GM19023 (cell line): ENCODE measurements around the gene IDH2.
A peak's percentile ranks its signal among the peaks of the same experiment; 100 is the strongest.

Experiments used
- ATAC-seq: cut with Tn5 transposase; IDR thresholded peaks from one replicate; pipeline ENCODE4 v1.9.1; 2021; ENCODE audit warnings: mild to moderate bottlenecking, moderate library complexity; ENCODE audit not compliant: unreplicated experiment

Gene IDH2

DNA sequence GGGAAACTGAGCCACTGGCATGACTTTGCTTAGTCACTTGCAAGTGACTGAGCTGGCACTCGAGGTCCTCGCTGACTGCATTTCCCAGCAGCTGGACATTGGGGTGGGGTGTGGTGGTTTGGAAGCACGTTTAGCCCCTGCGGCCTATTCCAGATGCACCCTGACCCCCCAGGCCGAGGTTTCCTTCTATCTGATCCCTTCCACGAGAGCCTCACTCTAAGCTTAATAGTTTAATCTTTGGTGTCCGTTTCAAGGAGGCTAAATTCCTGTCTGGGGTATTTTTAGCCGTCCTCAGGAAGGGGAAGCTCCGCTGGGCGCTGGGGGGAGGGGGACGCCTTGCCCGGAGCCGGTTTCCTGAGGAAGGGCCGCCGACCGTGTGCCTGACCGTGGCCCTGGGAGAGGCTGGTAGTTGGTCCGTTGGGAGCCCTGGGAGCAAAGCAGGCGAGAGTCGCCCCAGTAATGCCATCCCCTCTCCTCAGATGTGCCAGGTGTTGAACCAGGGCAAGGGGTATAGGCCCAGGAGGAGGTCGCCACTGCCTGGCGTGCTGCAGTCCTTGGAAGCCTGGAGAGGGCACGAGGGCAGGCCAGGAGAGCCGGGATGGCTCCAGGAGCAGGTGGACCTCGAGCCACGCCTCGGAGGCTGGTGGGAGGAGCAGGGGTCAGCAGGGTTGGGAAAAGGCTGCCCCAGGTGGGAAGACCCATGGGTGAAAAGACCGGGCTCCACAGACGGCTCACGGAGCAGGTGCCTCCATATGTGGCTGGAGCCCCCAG lies 37.2 kb downstream of the IDH2 start:
- no peak for ATAC-seq

- no peak for ATAC-seq
Observed at GRCh38 chr15:90063770-90064247, 38.5 kb downstream of the IDH2 start.

GRCh38 chr15:90062973-90063769 lies 39.1 kb downstream of the IDH2 start:
- no peak for ATAC-seq

GRCh38 chr15:90062462-90062932 lies 39.8 kb downstream of the IDH2 start:
- no peak for ATAC-seq

DNA sequence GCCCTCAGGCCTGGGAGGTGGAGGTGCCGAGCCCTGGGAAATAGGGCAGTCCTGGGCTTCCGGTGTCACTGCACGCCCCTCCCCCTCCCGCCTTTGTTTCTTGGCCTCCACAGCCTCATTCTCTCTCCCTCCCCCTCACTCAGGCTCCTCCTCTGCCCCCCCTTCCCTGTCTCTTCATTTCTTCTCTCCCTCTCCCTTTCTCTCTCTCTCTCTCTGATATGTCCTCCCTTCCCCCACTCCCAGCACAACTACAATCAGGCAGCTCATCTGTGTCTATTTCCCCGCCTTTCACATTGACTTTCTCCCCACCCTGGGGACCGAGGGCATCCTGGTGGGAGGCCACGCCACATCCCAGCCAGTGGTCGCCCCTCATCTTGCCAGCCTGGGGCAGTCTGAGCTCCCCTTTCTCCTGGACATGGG lies 40.2 kb downstream of the IDH2 start:
- no peak for ATAC-seq

GRCh38 chr15:90060797-90061196 lies 41.5 kb downstream of the IDH2 start:
- ATAC-seq, result no peak

DNA sequence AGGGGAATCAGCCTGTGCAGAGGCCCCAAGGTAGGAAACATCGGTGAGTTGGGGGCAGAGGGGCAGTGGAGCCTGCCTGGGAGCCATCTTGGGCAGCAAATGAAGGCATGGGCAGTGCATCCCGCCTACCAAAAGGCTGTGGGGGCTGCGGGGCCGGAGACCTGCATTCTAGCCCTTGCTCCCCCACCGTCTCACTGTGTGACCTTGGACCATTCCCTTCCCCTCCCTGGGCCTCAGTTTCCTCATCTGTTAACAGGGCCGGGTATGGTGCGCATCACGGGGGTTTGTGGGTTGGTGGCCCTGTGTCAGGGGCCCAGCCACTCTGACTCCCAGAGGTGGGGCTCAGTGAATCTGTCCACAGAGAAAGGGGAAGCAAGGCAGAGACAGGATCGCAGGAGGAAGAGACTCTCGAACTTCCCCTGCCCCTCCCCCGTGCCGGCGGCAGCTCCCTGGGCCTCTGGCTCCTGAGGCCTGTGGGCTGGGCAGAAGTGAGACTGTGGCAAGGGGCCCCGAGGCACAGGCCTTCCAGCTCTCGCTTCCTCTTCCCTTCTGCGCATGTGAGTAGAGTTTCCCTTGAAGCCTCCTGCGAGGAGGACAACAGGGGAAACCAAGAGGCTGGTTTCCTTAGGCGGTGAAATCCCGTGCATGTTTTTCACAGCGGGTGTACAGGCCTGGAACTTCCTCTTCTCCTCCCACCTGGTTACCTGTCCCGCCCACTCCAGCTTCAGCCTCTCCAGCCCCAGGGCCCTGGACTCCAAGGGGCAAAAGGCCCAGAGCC lies 42.9 kb downstream of the IDH2 start:
- ATAC-seq, result peak; percentile 86

DNA sequence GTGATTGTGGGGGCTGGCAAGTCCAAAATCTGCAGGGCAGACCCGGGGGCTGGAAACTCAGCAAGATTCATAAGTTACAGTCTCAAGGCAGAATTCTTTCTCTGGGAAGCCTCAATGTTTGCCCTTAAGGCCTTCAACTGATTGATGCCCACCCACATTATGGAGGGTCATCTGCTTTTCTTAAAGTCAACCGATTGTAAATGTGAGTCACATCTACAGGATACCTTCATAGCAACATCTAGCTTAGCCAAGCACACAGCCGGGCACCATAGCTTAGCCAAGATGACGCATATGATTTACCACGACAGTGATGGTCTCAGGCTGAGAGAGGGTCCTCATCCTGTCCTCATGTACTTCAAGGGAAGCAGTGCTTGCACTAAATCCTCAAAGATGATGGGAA lies 43.5 kb downstream of the IDH2 start:
- ATAC-seq, result no peak

GRCh38 chr15:90058308-90058707 lies 44.0 kb downstream of the IDH2 start:
- no peak for ATAC-seq

DNA sequence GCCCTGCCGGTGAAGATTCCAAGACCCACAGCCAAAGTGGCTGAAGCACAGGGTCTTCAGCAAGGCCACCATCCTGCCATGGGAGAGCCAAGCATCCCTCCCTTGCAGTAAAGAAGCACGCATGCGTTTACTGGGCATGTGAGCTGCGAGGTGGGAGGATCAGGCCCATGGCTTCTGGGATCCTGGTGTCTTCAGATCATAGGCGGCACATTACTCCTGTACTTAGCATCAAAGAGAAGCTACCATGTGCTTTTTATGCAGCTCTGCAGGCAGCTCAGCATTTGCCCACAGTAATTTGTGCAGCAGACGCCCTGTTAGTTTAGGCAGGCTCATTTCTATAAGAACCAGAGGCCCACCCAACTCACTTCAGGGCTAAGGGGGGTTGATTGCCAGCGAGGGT lies 45.7 kb downstream of the IDH2 start:
- ATAC-seq, result no peak

DNA sequence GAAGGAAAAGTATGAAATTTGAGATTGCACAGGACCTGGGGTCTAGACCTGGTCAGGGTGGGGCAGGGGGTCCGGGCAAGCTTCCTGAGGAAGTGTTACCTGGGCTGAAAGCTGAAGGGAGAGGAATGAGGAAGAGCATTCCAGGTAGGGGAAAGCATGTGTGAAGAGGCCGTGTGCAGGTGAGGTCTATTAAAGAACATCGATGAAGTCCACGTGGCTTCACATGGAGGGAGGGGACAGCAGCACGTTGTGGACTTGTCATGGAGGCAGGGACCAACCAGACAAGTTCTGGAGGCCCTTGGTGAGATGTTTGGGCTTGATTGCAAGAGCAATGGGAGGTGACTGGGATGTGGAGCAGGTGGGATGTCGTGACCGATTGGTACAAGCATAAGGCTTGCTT lies 47.1 kb downstream of the IDH2 start:
- no peak for ATAC-seq

GRCh38 chr15:90054618-90055097 lies 47.6 kb downstream of the IDH2 start:
- no peak for ATAC-seq

- no peak for ATAC-seq
Observed at GRCh38 chr15:90053685-90054466, 48.4 kb downstream of the IDH2 start.

DNA sequence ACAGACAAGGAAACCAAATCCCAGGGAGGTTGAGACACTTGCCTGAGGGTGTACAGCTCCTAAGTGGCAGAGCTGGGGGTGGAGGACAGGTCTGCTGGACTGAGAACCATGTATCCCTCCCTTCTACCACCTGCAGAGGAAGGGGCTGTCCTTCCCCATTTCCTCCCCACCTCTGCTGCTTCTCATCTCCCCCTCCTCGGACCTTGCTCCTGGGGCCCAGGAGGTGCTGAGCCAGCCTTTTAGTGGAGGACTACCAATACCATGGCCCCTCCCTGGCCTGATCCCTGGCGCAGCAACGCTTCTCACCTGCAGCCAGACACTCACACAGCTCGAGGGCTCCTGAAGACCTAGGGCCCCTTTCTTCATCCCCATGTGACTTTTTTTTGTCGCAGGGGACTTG lies 50.4 kb downstream of the IDH2 start:
- no peak for ATAC-seq

DNA sequence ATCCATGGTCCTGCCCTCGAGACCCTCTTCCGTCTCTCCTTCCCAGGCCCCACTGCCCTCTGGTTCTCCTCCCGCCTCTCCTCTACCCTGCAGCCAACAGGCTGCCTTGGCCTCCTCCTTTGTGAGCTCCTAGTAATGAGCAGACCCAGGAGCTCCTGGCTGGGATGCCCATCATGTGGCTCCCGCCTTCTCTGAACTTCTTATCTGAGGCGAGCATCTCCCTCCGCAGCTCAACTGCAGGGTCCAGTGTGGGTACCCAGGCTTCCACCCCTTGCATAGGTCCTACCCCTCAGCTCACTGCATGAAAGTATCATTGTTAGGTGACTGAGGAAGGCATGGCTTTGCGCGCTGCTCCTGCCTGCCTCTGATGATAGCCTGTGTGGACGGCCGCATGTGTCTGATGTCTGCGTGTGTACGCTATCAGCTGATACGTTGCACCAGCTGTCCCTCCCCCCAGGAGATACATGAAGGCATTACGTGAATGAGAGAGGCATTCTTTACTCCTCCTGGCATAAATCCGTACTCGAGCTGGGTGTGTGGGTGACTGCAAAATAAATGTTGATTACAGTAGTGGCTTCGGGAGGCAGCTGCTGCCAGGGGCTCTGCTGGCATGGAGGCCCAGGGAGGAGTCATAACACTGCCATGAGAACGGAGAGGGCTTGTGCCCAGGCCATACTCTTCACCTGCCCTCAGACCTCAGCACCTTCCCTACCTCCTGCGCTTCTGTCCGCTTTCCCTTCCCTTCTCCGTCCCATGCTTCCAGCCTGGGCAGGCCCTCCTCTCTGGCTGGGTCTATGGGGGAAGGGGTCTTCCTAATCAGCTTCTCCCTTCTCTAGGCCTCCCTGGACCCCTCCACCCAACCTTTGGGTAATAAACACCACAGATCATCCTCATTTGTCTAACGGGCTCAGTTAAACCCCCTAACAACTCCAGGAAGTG lies 52.3 kb downstream of the IDH2 start:
- ATAC-seq, result no peak

- no peak for ATAC-seq
Observed at GRCh38 chr15:90049030-90049429, 53.2 kb downstream of the IDH2 start.

- no peak for ATAC-seq
Observed at GRCh38 chr15:90047956-90048575, 54.2 kb downstream of the IDH2 start.

- no peak for ATAC-seq
Observed at GRCh38 chr15:90046911-90047392, 55.3 kb downstream of the IDH2 start.

DNA sequence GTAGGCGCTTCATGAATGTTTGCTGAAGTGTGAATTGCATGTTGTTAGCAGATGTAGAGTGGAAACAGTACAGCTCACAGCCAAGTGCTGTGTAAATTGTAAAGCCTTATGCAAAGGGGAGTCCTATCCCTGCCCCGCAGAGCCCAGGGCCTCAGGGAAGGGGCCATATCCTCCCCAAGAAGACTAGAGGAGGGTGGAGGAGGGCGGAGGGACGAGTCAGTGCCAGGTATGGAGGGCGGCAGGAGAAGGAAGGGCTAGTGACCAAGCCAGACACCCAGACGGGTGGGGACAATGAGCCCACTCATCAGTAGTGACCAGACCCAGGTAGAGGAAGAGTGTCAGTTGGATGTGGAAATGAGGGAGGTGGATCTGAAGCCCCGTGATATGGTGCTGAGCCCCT lies 56.0 kb downstream of the IDH2 start:
- ATAC-seq, result no peak
